Measurements from ENCODE around the gene NUBPL.

The NUBPL gene

GRCh38 chr14:31819281-31819680, 258.1 kb downstream of the NUBPL start:
- DNase-seq = no peak
- no peaks in the 10 kb centered on the region for H3K4me1 ChIP-seq (ENCODE audit: low read length)
- TF ChIP-seq EZH2 (optimal IDR thresholded peaks at IDR 0.05; ENCODE audit: low read depth, low read length) (no peak), CTCF (IDR thresholded peaks at IDR 0.05; ENCODE audit: low read length) (no peak), EZH2phosphoT487 (IDR thresholded peaks at IDR 0.05; ENCODE audit: low read length) (no peak)
- H4K20me1 ChIP-seq (ENCODE audit: insufficient read depth, low read length) = no peaks in the 10 kb centered on the region
- H3K4me2 ChIP-seq (ENCODE audit: low read depth, low read length) = no peak overlapping the region
- no peaks in the 10 kb centered on the region for H3K79me2 ChIP-seq (ENCODE audit: low read length)
- H3K4me3 ChIP-seq (ENCODE audit: low read length) = no peak overlapping the region
- no peaks in the 10 kb centered on the region for H3K9me3 ChIP-seq (replicated peaks; ENCODE audit: insufficient read depth, low read length)
- no peaks in the 10 kb centered on the region for H3K27me3 ChIP-seq (replicated peaks; ENCODE audit: insufficient read depth, low read length)
- no peak overlapping the region for H2AFZ ChIP-seq (ENCODE audit: low read length)
- no peaks in the 10 kb centered on the region for H3K9me2 ChIP-seq (replicated peaks; ENCODE audit: insufficient read depth, low read length)
- H3F3A ChIP-seq (ENCODE audit: insufficient read depth, low read length) = no peaks in the 10 kb centered on the region
- no peaks in the 10 kb centered on the region for H3K36me3 ChIP-seq (replicated peaks; ENCODE audit: insufficient read depth, low read length)
- H3K9ac ChIP-seq (ENCODE audit: low read length) = no peak overlapping the region
- H3K27ac ChIP-seq (ENCODE audit: low read length) = no peak overlapping the region

- no peaks in the 10 kb centered on the region for H3K79me2 ChIP-seq (ENCODE audit: low read length)
- no peak overlapping the region for H3K9ac ChIP-seq (ENCODE audit: low read length)
- H3K9me2 ChIP-seq (replicated peaks; ENCODE audit: insufficient read depth, low read length) = no peaks in the 10 kb centered on the region
- H3K9me3 ChIP-seq (replicated peaks; ENCODE audit: insufficient read depth, low read length) = no peaks in the 10 kb centered on the region
- no peak overlapping the region for H3K27ac ChIP-seq (ENCODE audit: low read length)
- H3K36me3 ChIP-seq (replicated peaks; ENCODE audit: insufficient read depth, low read length) = no peaks in the 10 kb centered on the region
- H2AFZ ChIP-seq (ENCODE audit: low read length) = no peak overlapping the region
- no peak for DNase-seq
- no peaks in the 10 kb centered on the region for H3K27me3 ChIP-seq (replicated peaks; ENCODE audit: insufficient read depth, low read length)
- H3K4me2 ChIP-seq (ENCODE audit: low read depth, low read length) = no peak overlapping the region
- no peaks in the 10 kb centered on the region for H3F3A ChIP-seq (ENCODE audit: insufficient read depth, low read length)
- H3K4me3 ChIP-seq (ENCODE audit: low read length) = no peak overlapping the region
- no peaks in the 10 kb centered on the region for H3K4me1 ChIP-seq (ENCODE audit: low read length)
- H4K20me1 ChIP-seq (ENCODE audit: insufficient read depth, low read length) = no peaks in the 10 kb centered on the region
- no peak for TF ChIP-seq EZH2phosphoT487 (IDR thresholded peaks at IDR 0.05; ENCODE audit: low read length)
- no peak for TF ChIP-seq EZH2 (optimal IDR thresholded peaks at IDR 0.05; ENCODE audit: low read depth, low read length)
- TF ChIP-seq CTCF (IDR thresholded peaks at IDR 0.05; ENCODE audit: low read length) = no peak
Measured at GRCh38 chr14:31825459-31825858, 264.3 kb downstream of the NUBPL start.

- no peak for DNase-seq
- H3K4me3 ChIP-seq (ENCODE audit: low read length) = no peak overlapping the region
- no peaks in the 10 kb centered on the region for H4K20me1 ChIP-seq (ENCODE audit: insufficient read depth, low read length)
- H3K27ac ChIP-seq (ENCODE audit: low read length) = no peak overlapping the region
- no peak overlapping the region for H3K4me2 ChIP-seq (ENCODE audit: low read depth, low read length)
- no peaks in the 10 kb centered on the region for H3K9me2 ChIP-seq (replicated peaks; ENCODE audit: insufficient read depth, low read length)
- no peaks in the 10 kb centered on the region for H3K4me1 ChIP-seq (ENCODE audit: low read length)
- no peaks in the 10 kb centered on the region for H3K79me2 ChIP-seq (ENCODE audit: low read length)
- no peaks in the 10 kb centered on the region for H3K9me3 ChIP-seq (replicated peaks; ENCODE audit: insufficient read depth, low read length)
- TF ChIP-seq CTCF (IDR thresholded peaks at IDR 0.05; ENCODE audit: low read length) (no peak), EZH2 (optimal IDR thresholded peaks at IDR 0.05; ENCODE audit: low read depth, low read length) (no peak), EZH2phosphoT487 (IDR thresholded peaks at IDR 0.05; ENCODE audit: low read length) (no peak)
- H2AFZ ChIP-seq (ENCODE audit: low read length) = no peak overlapping the region
- no peaks in the 10 kb centered on the region for H3F3A ChIP-seq (ENCODE audit: insufficient read depth, low read length)
- no peaks in the 10 kb centered on the region for H3K36me3 ChIP-seq (replicated peaks; ENCODE audit: insufficient read depth, low read length)
- H3K27me3 ChIP-seq (replicated peaks; ENCODE audit: insufficient read depth, low read length) = no peaks in the 10 kb centered on the region
- H3K9ac ChIP-seq (ENCODE audit: low read length) = no peak overlapping the region
Measured at GRCh38 chr14:31827325-31827724, 266.1 kb downstream of the NUBPL start.

All from MM.1S (cell line).